Measurements from ENCODE around the gene SH3D21. TPM values are rescaled to one million over a fixed set of nuclear protein-coding genes. Genes with fewer than 3 reads are reported as not detected.

Gene SH3D21
- total RNA-seq, 2 donors from 2014 or later, result 7.4 to 22.8 TPM

- no peaks in the 10 kb centered on the region for H3K4me1 ChIP-seq
- intact Hi-C loops (cut with DNase I), result no loop called here
- no peak overlapping the region for H3K4me3 ChIP-seq
- H3K9me3 ChIP-seq, result no peaks in the 10 kb centered on the region
- no peak overlapping the region for H3K27ac ChIP-seq
- DNase-seq, result no peak
- TF ChIP-seq, protein P1, sequence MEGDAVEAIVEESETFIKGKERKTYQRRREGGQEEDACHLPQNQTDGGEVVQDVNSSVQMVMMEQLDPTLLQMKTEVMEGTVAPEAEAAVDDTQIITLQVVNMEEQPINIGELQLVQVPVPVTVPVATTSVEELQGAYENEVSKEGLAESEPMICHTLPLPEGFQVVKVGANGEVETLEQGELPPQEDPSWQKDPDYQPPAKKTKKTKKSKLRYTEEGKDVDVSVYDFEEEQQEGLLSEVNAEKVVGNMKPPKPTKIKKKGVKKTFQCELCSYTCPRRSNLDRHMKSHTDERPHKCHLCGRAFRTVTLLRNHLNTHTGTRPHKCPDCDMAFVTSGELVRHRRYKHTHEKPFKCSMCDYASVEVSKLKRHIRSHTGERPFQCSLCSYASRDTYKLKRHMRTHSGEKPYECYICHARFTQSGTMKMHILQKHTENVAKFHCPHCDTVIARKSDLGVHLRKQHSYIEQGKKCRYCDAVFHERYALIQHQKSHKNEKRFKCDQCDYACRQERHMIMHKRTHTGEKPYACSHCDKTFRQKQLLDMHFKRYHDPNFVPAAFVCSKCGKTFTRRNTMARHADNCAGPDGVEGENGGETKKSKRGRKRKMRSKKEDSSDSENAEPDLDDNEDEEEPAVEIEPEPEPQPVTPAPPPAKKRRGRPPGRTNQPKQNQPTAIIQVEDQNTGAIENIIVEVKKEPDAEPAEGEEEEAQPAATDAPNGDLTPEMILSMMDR (IDR thresholded peaks at IDR 0.05), result no peak
- no peaks in the 10 kb centered on the region for H3K27me3 ChIP-seq
- no peak overlapping the region for H3K9ac ChIP-seq (ENCODE audit: low read depth in 2 of 2, low read length in 2 of 2)
- H3K36me3 ChIP-seq, result peaks cover 7% of the 10 kb centered on the region
Measured at GRCh38 chr1:36359383-36359782, 53.2 kb downstream of the SH3D21 start.

DNA sequence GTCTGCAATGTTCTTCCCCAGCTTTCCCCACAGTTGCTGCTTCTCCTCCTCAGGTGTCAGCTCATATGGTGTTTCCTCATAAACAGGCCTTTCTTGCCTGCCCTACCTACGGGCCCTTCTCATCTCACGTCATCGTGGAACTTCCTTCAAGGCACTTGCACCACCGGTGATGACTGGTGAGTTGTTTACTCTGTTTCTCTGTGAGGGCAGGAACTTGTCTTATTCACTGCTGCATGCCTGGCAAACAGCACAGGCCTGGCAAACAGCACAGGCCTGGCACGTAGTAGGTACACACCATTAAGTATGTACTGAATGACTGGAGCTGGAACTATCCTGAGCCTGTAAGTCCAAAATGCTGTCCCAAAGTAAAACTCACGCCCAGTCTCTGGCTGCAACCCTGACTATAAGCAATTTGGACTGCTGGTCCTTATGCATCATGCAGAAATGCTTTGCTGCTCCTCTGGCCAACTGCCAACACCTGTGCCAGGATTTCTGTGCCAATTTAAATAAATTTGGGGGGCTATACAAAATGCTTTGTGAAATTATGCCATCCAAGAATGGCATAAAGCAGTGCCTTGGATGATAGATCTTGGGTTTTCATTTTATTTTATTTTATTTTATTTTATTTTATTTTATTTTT lies 53.9 kb downstream of the SH3D21 start:
- TF ChIP-seq, protein P1 (IDR thresholded peaks at IDR 0.05), result no peak
- peaks cover 3% of the 10 kb centered on the region for H3K36me3 ChIP-seq
- H3K27ac ChIP-seq, result no peak overlapping the region
- no peak overlapping the region for H3K9ac ChIP-seq (ENCODE audit: low read depth in 2 of 2, low read length in 2 of 2)
- H3K9me3 ChIP-seq, result no peaks in the 10 kb centered on the region
- DNase-seq, result no peak
- H3K4me3 ChIP-seq, result no peak overlapping the region
- H3K27me3 ChIP-seq, result no peaks in the 10 kb centered on the region
- intact Hi-C loops (cut with DNase I), result no loop called here
- H3K4me1 ChIP-seq, result no peaks in the 10 kb centered on the region

GRCh38 chr1:36365381-36365780 lies 59.2 kb downstream of the SH3D21 start:
- peak overlapping the region; percentile 50 for H3K27ac ChIP-seq
- intact Hi-C loops (cut with DNase I), result no loop called here
- no peaks in the 10 kb centered on the region for H3K9me3 ChIP-seq
- peaks cover 30% of the 10 kb centered on the region for H3K4me1 ChIP-seq
- no peak for DNase-seq
- H3K4me3 ChIP-seq, result no peak overlapping the region
- H3K9ac ChIP-seq (ENCODE audit: low read depth in 2 of 2, low read length in 2 of 2), result no peak overlapping the region
- no peaks in the 10 kb centered on the region for H3K27me3 ChIP-seq
- H3K36me3 ChIP-seq, result no peaks in the 10 kb centered on the region
- TF ChIP-seq, protein P1 (IDR thresholded peaks at IDR 0.05), result no peak

GRCh38 chr1:36366091-36366661 lies 60.0 kb downstream of the SH3D21 start:
- TF ChIP-seq, protein P1 (IDR thresholded peaks at IDR 0.05), result no peak
- H3K36me3 ChIP-seq, result no peaks in the 10 kb centered on the region
- peak overlapping the region in 1 of 2 donors; percentile 23 for H3K9ac ChIP-seq (ENCODE audit: low read depth in 2 of 2, low read length in 2 of 2)
- H3K4me1 ChIP-seq, result peaks cover 30% of the 10 kb centered on the region
- H3K27me3 ChIP-seq, result no peaks in the 10 kb centered on the region
- H3K27ac ChIP-seq, result peak overlapping the region; percentile 50
- intact Hi-C loops (cut with DNase I), result no loop called here
- H3K4me3 ChIP-seq, result no peak overlapping the region
- DNase-seq, result no peak
- H3K9me3 ChIP-seq, result no peaks in the 10 kb centered on the region

DNA sequence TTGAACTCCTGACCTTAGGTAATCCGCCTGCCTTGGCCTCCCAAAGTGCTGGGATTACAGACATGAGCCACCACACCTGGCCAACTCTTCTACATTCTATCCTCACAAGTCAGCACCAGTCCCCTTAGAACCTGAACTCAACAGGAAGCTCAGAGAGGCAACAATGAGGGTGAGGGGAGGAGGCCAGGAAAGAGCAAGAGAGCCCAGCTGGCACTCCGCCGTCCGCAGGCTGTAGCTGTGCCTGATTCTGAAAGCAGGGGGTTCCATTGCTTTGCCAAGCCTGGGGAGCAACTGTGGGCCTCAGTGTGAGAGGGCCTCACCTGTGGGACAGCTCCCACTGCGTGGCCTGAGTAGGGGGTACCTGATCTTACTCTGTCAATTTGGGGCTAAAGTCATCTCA lies 60.9 kb downstream of the SH3D21 start:
- Histone ChIP-seq H3K4me3 (no peak overlapping the region), H3K9ac (ENCODE audit: low read depth in 2 of 2, low read length in 2 of 2) (no peak overlapping the region), H3K27me3 (no peaks in the 10 kb centered on the region), H3K4me1 (peaks cover 30% of the 10 kb centered on the region), H3K36me3 (no peaks in the 10 kb centered on the region), H3K27ac (no peak overlapping the region), H3K9me3 (no peaks in the 10 kb centered on the region)
- TF ChIP-seq, protein P1 (IDR thresholded peaks at IDR 0.05), result no peak
- DNase-seq, result no peak
- intact Hi-C loops (cut with DNase I), result no loop called here

Measured in colonic mucosa (tissue), 4 donors.